ENCODE data around the gene CMTR1.

DNA sequence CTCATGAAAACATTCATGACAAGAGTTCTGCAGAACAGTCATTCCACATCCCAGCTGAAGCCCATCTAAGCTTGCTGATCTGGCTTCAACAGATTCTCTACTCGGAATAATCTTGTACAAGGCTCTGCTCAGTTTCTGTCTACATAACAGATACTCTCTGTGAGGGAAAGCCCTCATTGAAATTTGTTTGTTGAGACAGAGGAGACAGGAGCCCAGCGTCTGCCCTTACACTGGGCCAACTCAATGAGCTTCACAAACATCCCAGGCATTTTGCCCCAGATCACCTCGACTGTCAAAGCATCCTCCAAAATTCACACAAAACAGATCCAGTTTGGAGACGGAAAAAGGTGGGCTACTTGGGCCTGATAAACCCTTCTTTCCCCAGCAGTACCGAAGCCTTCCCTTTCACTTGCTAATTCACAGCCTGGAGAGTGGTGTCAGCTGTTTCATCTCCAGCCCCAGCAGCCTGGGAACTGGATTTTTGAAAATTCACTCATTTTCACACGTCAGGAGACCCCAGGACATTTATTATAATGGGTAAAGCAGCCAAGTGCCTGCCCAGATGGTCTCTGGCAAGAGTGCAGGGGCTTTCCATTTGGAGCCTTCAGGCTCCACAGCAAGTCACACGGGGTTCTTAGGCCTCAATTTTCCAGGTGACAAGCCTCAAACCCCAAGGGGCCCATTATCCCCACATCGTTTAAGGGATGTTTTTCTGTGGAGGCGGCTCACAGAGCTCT is 59.4 kb downstream of the CMTR1 start:
- TF ChIP-seq, protein P1, sequence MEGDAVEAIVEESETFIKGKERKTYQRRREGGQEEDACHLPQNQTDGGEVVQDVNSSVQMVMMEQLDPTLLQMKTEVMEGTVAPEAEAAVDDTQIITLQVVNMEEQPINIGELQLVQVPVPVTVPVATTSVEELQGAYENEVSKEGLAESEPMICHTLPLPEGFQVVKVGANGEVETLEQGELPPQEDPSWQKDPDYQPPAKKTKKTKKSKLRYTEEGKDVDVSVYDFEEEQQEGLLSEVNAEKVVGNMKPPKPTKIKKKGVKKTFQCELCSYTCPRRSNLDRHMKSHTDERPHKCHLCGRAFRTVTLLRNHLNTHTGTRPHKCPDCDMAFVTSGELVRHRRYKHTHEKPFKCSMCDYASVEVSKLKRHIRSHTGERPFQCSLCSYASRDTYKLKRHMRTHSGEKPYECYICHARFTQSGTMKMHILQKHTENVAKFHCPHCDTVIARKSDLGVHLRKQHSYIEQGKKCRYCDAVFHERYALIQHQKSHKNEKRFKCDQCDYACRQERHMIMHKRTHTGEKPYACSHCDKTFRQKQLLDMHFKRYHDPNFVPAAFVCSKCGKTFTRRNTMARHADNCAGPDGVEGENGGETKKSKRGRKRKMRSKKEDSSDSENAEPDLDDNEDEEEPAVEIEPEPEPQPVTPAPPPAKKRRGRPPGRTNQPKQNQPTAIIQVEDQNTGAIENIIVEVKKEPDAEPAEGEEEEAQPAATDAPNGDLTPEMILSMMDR (CRISPR knock-in tag; IDR thresholded peaks at IDR 0.05), result no peak
- TF ChIP-seq, protein P2, sequence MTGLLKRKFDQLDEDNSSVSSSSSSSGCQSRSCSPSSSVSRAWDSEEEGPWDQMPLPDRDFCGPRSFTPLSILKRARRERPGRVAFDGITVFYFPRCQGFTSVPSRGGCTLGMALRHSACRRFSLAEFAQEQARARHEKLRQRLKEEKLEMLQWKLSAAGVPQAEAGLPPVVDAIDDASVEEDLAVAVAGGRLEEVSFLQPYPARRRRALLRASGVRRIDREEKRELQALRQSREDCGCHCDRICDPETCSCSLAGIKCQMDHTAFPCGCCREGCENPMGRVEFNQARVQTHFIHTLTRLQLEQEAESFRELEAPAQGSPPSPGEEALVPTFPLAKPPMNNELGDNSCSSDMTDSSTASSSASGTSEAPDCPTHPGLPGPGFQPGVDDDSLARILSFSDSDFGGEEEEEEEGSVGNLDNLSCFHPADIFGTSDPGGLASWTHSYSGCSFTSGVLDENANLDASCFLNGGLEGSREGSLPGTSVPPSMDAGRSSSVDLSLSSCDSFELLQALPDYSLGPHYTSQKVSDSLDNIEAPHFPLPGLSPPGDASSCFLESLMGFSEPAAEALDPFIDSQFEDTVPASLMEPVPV (CRISPR knock-in tag; IDR thresholded peaks at IDR 0.05), result no peak

Measured in HepG2 (cell line).